ENCODE measurements around the gene VN1R5. TPM values are rescaled to one million over a fixed set of nuclear protein-coding genes. Genes with fewer than 3 reads are reported as not detected.
"Not testable (repeated sequence)": the region's sequence is repeated elsewhere in the genome, so short reads cannot be mapped to it uniquely, and the experiment has no call there.

VN1R5 gene
- total and polyA plus RNA-seq, 2 of the 13 experiments (the other 11 are each of a cell fraction or from before 2014, with no cell fraction given) = not detected

DNA sequence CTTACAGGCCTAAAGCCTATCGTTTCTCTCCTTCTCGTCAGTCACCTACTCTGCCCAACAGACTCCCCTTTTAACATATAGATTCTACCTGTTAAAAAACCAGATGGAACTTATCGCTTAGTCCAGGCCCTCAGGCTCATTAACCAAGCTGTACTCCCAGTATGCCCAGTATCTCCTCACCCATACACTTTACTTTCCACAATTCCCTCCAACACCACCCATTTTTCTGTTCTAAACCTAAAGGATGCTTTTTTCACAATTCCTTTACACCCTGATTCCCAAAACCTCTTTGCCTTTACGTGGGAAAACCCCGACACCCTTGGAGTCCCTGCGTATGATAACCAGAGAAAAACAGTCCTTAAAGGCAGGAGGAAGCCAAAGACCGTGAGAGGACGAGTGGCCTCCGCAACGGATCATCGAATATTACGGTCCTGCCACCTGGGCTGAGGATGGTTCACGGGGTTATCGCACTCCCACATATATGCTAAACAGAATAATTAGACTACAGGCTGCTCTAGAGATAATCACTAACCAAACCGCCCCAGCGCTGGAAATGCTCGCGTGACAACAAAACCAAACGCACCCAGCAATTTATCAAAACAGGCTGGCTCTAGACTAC lies 33.5 kb downstream of the VN1R5 start:
- H3K27me3 ChIP-seq (ENCODE audit: control insufficient read depth in 1 of 2, insufficient read depth in 2 of 2, low read length in 2 of 2); CTCF ChIA-PET (ENCODE audit: low intra/inter-chr PET ratio, low total read pairs); H3K4me1 ChIP-seq (ENCODE audit: insufficient read depth, low read length); in situ Hi-C loops (cut with HindIII; ENCODE audit: extremely low pct_ligation_motif_present, low pct_unique_long_range_greater_than_20kb); H3K4me3 ChIP-seq (replicated peaks in 1 of 3; ENCODE audit: insufficient read depth in 1 of 3, low read depth in 2 of 3, low read length in 3 of 3); H3K9me3 ChIP-seq (ENCODE audit: low read length); FAIRE-seq; H3K9ac ChIP-seq (ENCODE audit: insufficient read depth, low read depth, low read length); H4K20me1 ChIP-seq (ENCODE audit: insufficient read depth, low read length); DNase-seq (ENCODE audit: low spot score); H3K4me2 ChIP-seq (ENCODE audit: low read depth, low read length); ATAC-seq; H3K27ac ChIP-seq (ENCODE audit: extremely low read length, insufficient read depth, low read length); intact Hi-C loops (cut with micrococcal nuclease; ENCODE audit: unreplicated experiment); H2AFZ ChIP-seq (ENCODE audit: low read length); H3K36me3 ChIP-seq (replicated peaks in 1 of 2; ENCODE audit: control insufficient read depth in 1 of 2, insufficient read depth in 2 of 2, low read length in 2 of 2); POLR2A ChIA-PET; H3K79me2 ChIP-seq (ENCODE audit: insufficient read depth, low read length); BruUV-seq (replicated peaks): not testable (repeated sequence)
- WGBS (ENCODE audit: low lambda C conversion rate) = 89% methylated on average over 19 of the region's 19 CpGs

DNA sequence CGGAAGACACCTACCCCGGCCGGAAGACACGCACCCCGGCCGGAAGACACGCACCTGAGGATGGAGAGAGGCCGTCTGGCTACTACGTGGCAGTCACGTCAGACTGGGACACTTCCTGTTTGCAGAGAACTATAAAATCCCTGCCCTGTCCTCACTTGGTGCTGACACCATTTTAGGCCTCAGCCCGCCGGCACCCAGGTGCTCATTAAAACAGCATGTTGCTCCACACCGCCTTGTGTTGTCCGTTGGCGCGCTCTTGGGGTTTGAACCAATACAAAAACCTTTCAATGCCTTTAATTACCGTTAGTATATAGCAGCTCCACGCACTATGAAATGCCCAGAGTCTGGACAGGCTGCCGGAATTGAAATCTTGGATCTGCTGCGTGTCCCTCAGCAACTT lies 34.7 kb downstream of the VN1R5 start:
- H3K4me1 ChIP-seq (ENCODE audit: insufficient read depth, low read length) = no peaks in the 10 kb centered on the region
- intact Hi-C loops (cut with micrococcal nuclease; ENCODE audit: unreplicated experiment) = no loop called here
- BruUV-seq (replicated peaks) = no TSS peak
- no peak overlapping the region for H3K9ac ChIP-seq (ENCODE audit: insufficient read depth, low read depth, low read length)
- no peak for FAIRE-seq
- no peaks in the 10 kb centered on the region for H4K20me1 ChIP-seq (ENCODE audit: insufficient read depth, low read length)
- POLR2A ChIA-PET = no interaction called here
- no peaks in the 10 kb centered on the region for H3K79me2 ChIP-seq (ENCODE audit: insufficient read depth, low read length)
- no peak for DNase-seq (ENCODE audit: low spot score)
- no peak overlapping the region for H3K27ac ChIP-seq (ENCODE audit: extremely low read length, insufficient read depth, low read length)
- no peak overlapping the region for H2AFZ ChIP-seq (ENCODE audit: low read length)
- H3K4me3 ChIP-seq (replicated peaks in 1 of 3; ENCODE audit: insufficient read depth in 1 of 3, low read depth in 2 of 3, low read length in 3 of 3) = no peak overlapping the region
- no peak overlapping the region for H3K4me2 ChIP-seq (ENCODE audit: low read depth, low read length)
- no peaks in the 10 kb centered on the region for H3K27me3 ChIP-seq (ENCODE audit: control insufficient read depth in 1 of 2, insufficient read depth in 2 of 2, low read length in 2 of 2)
- no peak for ATAC-seq
- H3K9me3 ChIP-seq (ENCODE audit: low read length) = no peaks in the 10 kb centered on the region
- no peaks in the 10 kb centered on the region for H3K36me3 ChIP-seq (replicated peaks in 1 of 2; ENCODE audit: control insufficient read depth in 1 of 2, insufficient read depth in 2 of 2, low read length in 2 of 2)
- CTCF ChIA-PET (ENCODE audit: low intra/inter-chr PET ratio, low total read pairs) = no interaction called here
- in situ Hi-C loops (cut with HindIII; ENCODE audit: extremely low pct_ligation_motif_present, low pct_unique_long_range_greater_than_20kb) = no loop called here
- WGBS (ENCODE audit: low lambda C conversion rate) = 80% methylated on average over 12 of the region's 20 CpGs
- TF ChIP-seq DPF2 (CRISPR knock-in tag; IDR thresholded peaks at IDR 0.05; ENCODE audit: borderline replicate concordance, low read depth) (no peak), RXRA (CRISPR knock-in tag; IDR thresholded peaks at IDR 0.05) (no peak), ZNF562 (CRISPR knock-in tag; IDR thresholded peaks at IDR 0.05; ENCODE audit: borderline replicate concordance) (no peak), NCOA1 (CRISPR knock-in tag; IDR thresholded peaks at IDR 0.05) (no peak), SMYD3 (CRISPR knock-in tag; IDR thresholded peaks at IDR 0.05) (no peak), ZNF720 (CRISPR knock-in tag; IDR thresholded peaks at IDR 0.05) (no peak), ZNF891 (CRISPR knock-in tag; IDR thresholded peaks at IDR 0.05) (no peak), ZNF768 (CRISPR knock-in tag; IDR thresholded peaks at IDR 0.05) (no peak), SALL1 (CRISPR knock-in tag; IDR thresholded peaks at IDR 0.05) (no peak), ZFP62 (CRISPR knock-in tag; IDR thresholded peaks at IDR 0.05) (no peak), MTF1 (CRISPR knock-in tag; IDR thresholded peaks at IDR 0.05) (no peak), ZSCAN9 (CRISPR knock-in tag; IDR thresholded peaks at IDR 0.05; ENCODE audit: borderline replicate concordance) (no peak), ELF3 (CRISPR knock-in tag; IDR thresholded peaks at IDR 0.05) (no peak), TCF7 (IDR thresholded peaks at IDR 0.05; ENCODE audit: low read depth) (no peak), ZNF317 (CRISPR knock-in tag; IDR thresholded peaks at IDR 0.05) (no peak)
- TF ChIP-seq, protein P1, sequence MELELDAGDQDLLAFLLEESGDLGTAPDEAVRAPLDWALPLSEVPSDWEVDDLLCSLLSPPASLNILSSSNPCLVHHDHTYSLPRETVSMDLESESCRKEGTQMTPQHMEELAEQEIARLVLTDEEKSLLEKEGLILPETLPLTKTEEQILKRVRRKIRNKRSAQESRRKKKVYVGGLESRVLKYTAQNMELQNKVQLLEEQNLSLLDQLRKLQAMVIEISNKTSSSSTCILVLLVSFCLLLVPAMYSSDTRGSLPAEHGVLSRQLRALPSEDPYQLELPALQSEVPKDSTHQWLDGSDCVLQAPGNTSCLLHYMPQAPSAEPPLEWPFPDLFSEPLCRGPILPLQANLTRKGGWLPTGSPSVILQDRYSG (CRISPR knock-in tag; IDR thresholded peaks at IDR 0.05) = no peak
- TF ChIP-seq, protein P2, sequence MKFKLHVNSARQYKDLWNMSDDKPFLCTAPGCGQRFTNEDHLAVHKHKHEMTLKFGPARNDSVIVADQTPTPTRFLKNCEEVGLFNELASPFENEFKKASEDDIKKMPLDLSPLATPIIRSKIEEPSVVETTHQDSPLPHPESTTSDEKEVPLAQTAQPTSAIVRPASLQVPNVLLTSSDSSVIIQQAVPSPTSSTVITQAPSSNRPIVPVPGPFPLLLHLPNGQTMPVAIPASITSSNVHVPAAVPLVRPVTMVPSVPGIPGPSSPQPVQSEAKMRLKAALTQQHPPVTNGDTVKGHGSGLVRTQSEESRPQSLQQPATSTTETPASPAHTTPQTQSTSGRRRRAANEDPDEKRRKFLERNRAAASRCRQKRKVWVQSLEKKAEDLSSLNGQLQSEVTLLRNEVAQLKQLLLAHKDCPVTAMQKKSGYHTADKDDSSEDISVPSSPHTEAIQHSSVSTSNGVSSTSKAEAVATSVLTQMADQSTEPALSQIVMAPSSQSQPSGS (CRISPR knock-in tag; IDR thresholded peaks at IDR 0.05) = no peak
- TF ChIP-seq, protein P3, sequence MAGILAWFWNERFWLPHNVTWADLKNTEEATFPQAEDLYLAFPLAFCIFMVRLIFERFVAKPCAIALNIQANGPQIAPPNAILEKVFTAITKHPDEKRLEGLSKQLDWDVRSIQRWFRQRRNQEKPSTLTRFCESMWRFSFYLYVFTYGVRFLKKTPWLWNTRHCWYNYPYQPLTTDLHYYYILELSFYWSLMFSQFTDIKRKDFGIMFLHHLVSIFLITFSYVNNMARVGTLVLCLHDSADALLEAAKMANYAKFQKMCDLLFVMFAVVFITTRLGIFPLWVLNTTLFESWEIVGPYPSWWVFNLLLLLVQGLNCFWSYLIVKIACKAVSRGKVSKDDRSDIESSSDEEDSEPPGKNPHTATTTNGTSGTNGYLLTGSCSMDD (CRISPR knock-in tag; IDR thresholded peaks at IDR 0.05) = no peak
